Naive B cell (primary cell): ENCODE data around the gene TMEM271. TPM values are rescaled to one million over a fixed set of nuclear protein-coding genes. Genes with fewer than 3 reads are reported as not detected.
"Not testable (repeated sequence)": the region's sequence is repeated elsewhere in the genome, so short reads cannot be mapped to it uniquely, and the experiment has no call there.

Source experiments
- ATAC-seq, 2 donors: fragments of 150-1000 bp; cut with Tn5 transposase; 2 replicates each; pipeline ENCODE4 v1.10.0; 2021; ENCODE audit warnings: low read depth in 2 of 2, mild to moderate bottlenecking in 2 of 2, moderate library complexity in 2 of 2
- DNase-seq: peaks from one replicate; pipeline ENCODE4 v3.0.0; 2022
- H3K27ac Mint-ChIP-seq, 6 donors: one replicate each; pipeline ENCODE4 v1.8.0; 2020 to 2022; ENCODE audit warnings: mild to moderate bottlenecking in 6 of 6, mixed read lengths in 6 of 6, moderate library complexity in 5 of 6, inconsistent platforms in 2 of 6
- H3K27me3 Mint-ChIP-seq, 3 donors: one replicate each; pipeline ENCODE4 v1.8.0; 2021 to 2022; ENCODE audit warnings: mixed read lengths in 3 of 3, mild to moderate bottlenecking in 1 of 3
- H3K36me3 Mint-ChIP-seq, 2 donors: one replicate each; pipeline ENCODE4 v1.8.0; 2020 to 2022; ENCODE audit warnings: mixed read lengths in 2 of 2, inconsistent platforms in 1 of 2, mild to moderate bottlenecking in 1 of 2
- H3K4me1 Mint-ChIP-seq, 3 donors: one replicate each; pipeline ENCODE4 v1.8.0; 2020 to 2022; ENCODE audit warnings: mixed read lengths in 3 of 3, inconsistent platforms in 1 of 3, mild to moderate bottlenecking in 1 of 3, moderate library complexity in 1 of 3
- H3K4me3 Mint-ChIP-seq, 8 donors: one replicate each; pipeline ENCODE4 v1.8.0; 2020 to 2022; ENCODE audit warnings: mild to moderate bottlenecking in 8 of 8, mixed read lengths in 8 of 8, moderate library complexity in 8 of 8, inconsistent platforms in 2 of 8
- H3K9me3 Mint-ChIP-seq, 7 donors: one replicate each; pipeline ENCODE4 v1.8.0; 2020 to 2022; ENCODE audit warnings: mixed read lengths in 7 of 7, mild to moderate bottlenecking in 5 of 7, inconsistent platforms in 2 of 7, moderate library complexity in 1 of 7
- polyA plus RNA-seq, 6 donors: library from polyadenylated mRNA; unstranded; fragments of 300-500 nt; fragmentation: Illumina TruSeq; gene quantifications; one replicate each; pipeline ENCODE4 v1.2.3, GENCODE V29; 2021; ENCODE audit warnings: low read depth in 6 of 6

TMEM271 gene
- polyA plus RNA-seq, 6 donors from 2014 or later = not detected

- peaks cover 12 to 31% (median 20%) of the 10 kb centered on the region in 7 donors for H3K9me3 Mint-ChIP-seq
- no peak for DNase-seq
Observed at GRCh38 chr4:560731-561291, 15.3 kb downstream of the TMEM271 start.

GRCh38 chr4:560061-560460 is 16.0 kb downstream of the TMEM271 start:
- DNase-seq (no peak), ATAC-seq (no peak)
- H3K4me1 Mint-ChIP-seq = no peaks in the 10 kb centered on the region
- peaks cover 0 to 6% of the 10 kb centered on the region in 2 donors for H3K36me3 Mint-ChIP-seq
- peaks cover 0 to 5% (median 0%) of the 10 kb centered on the region in 3 donors for H3K27me3 Mint-ChIP-seq
- H3K4me3 Mint-ChIP-seq = no peak overlapping the region
- H3K27ac Mint-ChIP-seq = no peak overlapping the region
- H3K9me3 Mint-ChIP-seq = peaks cover 12 to 26% (median 18%) of the 10 kb centered on the region in 7 donors

More at GRCh38 chr4:560731-561291, 15.3 kb downstream of the TMEM271 start:
- no peak overlapping the region for H3K4me3 Mint-ChIP-seq
- H3K36me3 Mint-ChIP-seq = peaks cover 0 to 6% of the 10 kb centered on the region in 2 donors
- no peak overlapping the region for H3K27ac Mint-ChIP-seq
- H3K4me1 Mint-ChIP-seq = no peaks in the 10 kb centered on the region
- H3K27me3 Mint-ChIP-seq = peaks cover 0 to 5% (median 0%) of the 10 kb centered on the region in 3 donors
- no peak for ATAC-seq

GRCh38 chr4:555566-556275 is 20.4 kb downstream of the TMEM271 start:
- peaks cover 0 to 6% of the 10 kb centered on the region in 2 donors for H3K36me3 Mint-ChIP-seq
- H3K4me3 Mint-ChIP-seq = no peak overlapping the region
- ATAC-seq = no peak

GRCh38 chr4:554793-555320 is 21.2 kb downstream of the TMEM271 start:
- ATAC-seq, H3K27ac Mint-ChIP-seq, DNase-seq, H3K4me3 Mint-ChIP-seq, H3K27me3 Mint-ChIP-seq, H3K4me1 Mint-ChIP-seq, H3K36me3 Mint-ChIP-seq: not testable (repeated sequence)
- H3K9me3 Mint-ChIP-seq = peaks cover 0 to 25% (median 20%) of the 10 kb centered on the region in 7 donors

More at GRCh38 chr4:555566-556275, 20.4 kb downstream of the TMEM271 start:
- Mint-ChIP-seq H3K9me3 (peaks cover 0 to 25% (median 21%) of the 10 kb centered on the region in 7 donors), H3K27ac (no peak overlapping the region), H3K4me1 (no peaks in the 10 kb centered on the region), H3K27me3 (peaks cover 0 to 11% (median 0%) of the 10 kb centered on the region in 3 donors)
- DNase-seq = no peak

GRCh38 chr4:552019-552418 is 24.1 kb downstream of the TMEM271 start:
- Mint-ChIP-seq H3K9me3 (peaks cover 0 to 23% (median 21%) of the 10 kb centered on the region in 7 donors), H3K36me3 (no peaks in the 10 kb centered on the region), H3K27me3 (peaks cover 6 to 18% (median 14%) of the 10 kb centered on the region in 3 donors), H3K4me3 (no peak overlapping the region), H3K27ac (no peak overlapping the region), H3K4me1 (no peaks in the 10 kb centered on the region)
- DNase-seq (no peak), ATAC-seq (no peak)

GRCh38 chr4:550268-550667 is 25.8 kb downstream of the TMEM271 start:
- DNase-seq, H3K27ac Mint-ChIP-seq, H3K4me3 Mint-ChIP-seq, H3K4me1 Mint-ChIP-seq, H3K36me3 Mint-ChIP-seq, ATAC-seq: not testable (repeated sequence)
- H3K9me3 Mint-ChIP-seq = peaks cover 3 to 31% (median 20%) of the 10 kb centered on the region in 7 donors
- H3K27me3 Mint-ChIP-seq = peaks cover 6 to 27% (median 24%) of the 10 kb centered on the region in 3 donors

GRCh38 chr4:548976-549375 is 27.1 kb downstream of the TMEM271 start:
- Mint-ChIP-seq H3K4me1 (no peaks in the 10 kb centered on the region), H3K4me3 (no peak overlapping the region), H3K27me3 (peaks cover 6 to 27% (median 24%) of the 10 kb centered on the region in 3 donors), H3K27ac (no peak overlapping the region), H3K36me3 (no peaks in the 10 kb centered on the region), H3K9me3 (peaks cover 3 to 34% (median 20%) of the 10 kb centered on the region in 7 donors)
- ATAC-seq (no peak), DNase-seq (no peak)

GRCh38 chr4:545612-546011 is 30.5 kb downstream of the TMEM271 start:
- Mint-ChIP-seq H3K9me3 (peaks cover 8 to 33% (median 13%) of the 10 kb centered on the region in 7 donors), H3K27ac (no peak overlapping the region), H3K4me1 (no peaks in the 10 kb centered on the region), H3K36me3 (no peaks in the 10 kb centered on the region), H3K27me3 (peaks cover 6 to 24% (median 21%) of the 10 kb centered on the region in 3 donors), H3K4me3 (no peak overlapping the region)
- ATAC-seq (no peak), DNase-seq (no peak)

GRCh38 chr4:544386-545105 is 31.5 kb downstream of the TMEM271 start:
- peaks cover 6 to 24% (median 21%) of the 10 kb centered on the region in 3 donors for H3K27me3 Mint-ChIP-seq
- no peaks in the 10 kb centered on the region for H3K36me3 Mint-ChIP-seq
- DNase-seq (no peak), ATAC-seq (no peak)
- H3K9me3 Mint-ChIP-seq = peaks cover 7 to 29% (median 9%) of the 10 kb centered on the region in 7 donors
- H3K27ac Mint-ChIP-seq = peak overlapping the region in 1 of 6 donors; percentile 6
- no peak overlapping the region for H3K4me3 Mint-ChIP-seq
- no peaks in the 10 kb centered on the region for H3K4me1 Mint-ChIP-seq

GRCh38 chr4:541271-541670 is 34.8 kb downstream of the TMEM271 start:
- no peaks in the 10 kb centered on the region for H3K4me1 Mint-ChIP-seq
- ATAC-seq = no peak
- H3K4me3 Mint-ChIP-seq = no peak overlapping the region
- peaks cover 0 to 7% (median 7%) of the 10 kb centered on the region in 3 donors for H3K27me3 Mint-ChIP-seq
- H3K36me3 Mint-ChIP-seq = peaks cover 8 to 12% of the 10 kb centered on the region in 2 donors
- no peak for DNase-seq
- H3K9me3 Mint-ChIP-seq = peaks cover 5 to 25% (median 7%) of the 10 kb centered on the region in 7 donors
- no peak overlapping the region for H3K27ac Mint-ChIP-seq

- Mint-ChIP-seq H3K36me3 (peaks cover 18 to 19% of the 10 kb centered on the region in 2 donors), H3K27ac (no peak overlapping the region), H3K4me3 (no peak overlapping the region), H3K4me1 (no peaks in the 10 kb centered on the region), H3K9me3 (peaks cover 2 to 12% (median 3%) of the 10 kb centered on the region in 7 donors), H3K27me3 (no peaks in the 10 kb centered on the region)
- ATAC-seq (no peak), DNase-seq (no peak)
Observed at GRCh38 chr4:538542-539142, 37.5 kb downstream of the TMEM271 start.

- Mint-ChIP-seq H3K9me3 (peaks cover 0 to 4% (median 2%) of the 10 kb centered on the region in 7 donors), H3K4me1 (peaks cover 0 to 1% (median 0%) of the 10 kb centered on the region in 3 donors), H3K27ac (peak overlapping the region in 2 of 6 donors; percentile 41 to 59), H3K27me3 (no peaks in the 10 kb centered on the region), H3K4me3 (no peak overlapping the region), H3K36me3 (peaks cover 22 to 23% of the 10 kb centered on the region in 2 donors)
- DNase-seq = no peak
- no peak for ATAC-seq
Observed at GRCh38 chr4:537436-538264, 38.4 kb downstream of the TMEM271 start.
